Keratinocyte (primary cell): ENCODE data around the gene C19orf12. TPM values are rescaled to one million over a fixed set of nuclear protein-coding genes. Genes with fewer than 3 reads are reported as not detected.

Experiments used
- DNase-seq: peaks from one replicate; pipeline ENCODE4 v3.0.0-alpha.2; 2011; ENCODE audit warnings: low read depth, missing footprints, low spot score
- FAIRE-seq: peaks from 2 replicates; lab custom pipeline; 2011; peaks lifted over from hg19 to GRCh38; lab: Jason Lieb, UNC
- H2AFZ ChIP-seq: 2 replicates; pipeline ENCODE4 v1.6.0; 2012; ENCODE audit warnings: low read length, control low read depth, inconsistent platforms; ENCODE audit not compliant: control insufficient read depth
- H3K27ac ChIP-seq: 2 replicates; pipeline ENCODE4 v1.5.1; 2011; ENCODE audit warnings: low read length; ENCODE audit not compliant: control insufficient read depth, insufficient read depth
- H3K27me3 ChIP-seq: 3 replicates; pipeline ENCODE4 v1.6.0; 2011; ENCODE audit warnings: low read length; ENCODE audit not compliant: control insufficient read depth, insufficient read depth; ENCODE audit errors: extremely low read depth
- H3K36me3 ChIP-seq, 2 experiments: 2 replicates in 1 of 2; 3 replicates in 1 of 2; pipeline ENCODE4 v1.5.1; 2011; ENCODE audit warnings: low read length in 2 of 2, mild to moderate bottlenecking in 1 of 2; ENCODE audit not compliant: control insufficient read depth in 2 of 2, insufficient read depth in 2 of 2; ENCODE audit errors: extremely low read depth in 1 of 2
- H3K4me1 ChIP-seq: 3 replicates; pipeline ENCODE4 v1.5.1; 2011; ENCODE audit warnings: low read length; ENCODE audit not compliant: control insufficient read depth, insufficient read depth; ENCODE audit errors: extremely low read depth
- H3K4me2 ChIP-seq: 3 replicates; pipeline ENCODE4 v1.6.0; 2011; ENCODE audit warnings: low read depth, low read length; ENCODE audit not compliant: control insufficient read depth, insufficient read depth; ENCODE audit errors: extremely low read depth
- H3K4me3 ChIP-seq, 3 experiments: fragments of 200-600 bp in 1 of 3; sonication (generic) in 1 of 3; 2 replicates in 2 of 3; 3 replicates in 1 of 3; pipeline ENCODE4 v1.5.1; 2011 to 2016; ENCODE audit warnings: low read length in 3 of 3, mild to moderate bottlenecking in 3 of 3, control low read depth in 2 of 3, inconsistent platforms in 1 of 3, low read depth in 1 of 3, mixed read lengths in 1 of 3, mixed run types in 1 of 3, moderate library complexity in 1 of 3; ENCODE audit not compliant: control insufficient read depth in 2 of 3, insufficient read depth in 2 of 3; ENCODE audit errors: extremely low read depth in 1 of 3
- H3K79me2 ChIP-seq: 2 replicates; pipeline ENCODE4 v1.6.0; 2012; ENCODE audit warnings: low read length; ENCODE audit not compliant: control insufficient read depth, insufficient read depth
- H3K9ac ChIP-seq: 3 replicates; pipeline ENCODE4 v1.6.0; 2011; ENCODE audit warnings: low read length; ENCODE audit not compliant: control insufficient read depth, insufficient read depth; ENCODE audit errors: extremely low read depth
- H3K9me1 ChIP-seq: 3 replicates; pipeline ENCODE4 v1.6.0; 2011; ENCODE audit warnings: low read length; ENCODE audit not compliant: control insufficient read depth, insufficient read depth; ENCODE audit errors: extremely low read depth
- H3K9me3 ChIP-seq: 2 replicates; pipeline ENCODE4 v1.5.1; 2012; ENCODE audit warnings: low read depth, low read length; ENCODE audit not compliant: control insufficient read depth
- H4K20me1 ChIP-seq: 3 replicates; pipeline ENCODE4 v1.6.0; 2011; ENCODE audit warnings: low read length; ENCODE audit not compliant: control insufficient read depth, insufficient read depth; ENCODE audit errors: extremely low read depth
- CTCF ChIP-seq, 3 experiments: IDR thresholded peaks in 1 of 3; conservative IDR thresholded peaks in 1 of 3; optimal IDR thresholded peaks in 1 of 3; 2 replicates in 2 of 3; 3 replicates in 1 of 3; pipeline versions ENCODE3 to v1.5.1; 2011; ENCODE audit warnings: low read length in 3 of 3, mild to moderate bottlenecking in 3 of 3, moderate library complexity in 2 of 3, control low read depth in 1 of 3, inconsistent platforms in 1 of 3; ENCODE audit not compliant: insufficient read depth in 2 of 3; ENCODE audit errors: extremely low read depth in 1 of 3
- EZH2 ChIP-seq: IDR thresholded peaks from one replicate; pipeline ENCODE4 v1.6.1; 2012; ENCODE audit warnings: inconsistent platforms, mild to moderate bottlenecking, low read length, moderate library complexity
- dilution Hi-C: fragments of 300-500 bp; cut with MboI; formaldehyde crosslinking; loops from one replicate; pipeline ENCODE4 v1.7.0; 2020; ENCODE audit warnings: low sequenced_read_pairs; ENCODE audit not compliant: extremely low pct_ligation_motif_present
- polyA plus RNA-seq, 5 experiments: library from polyadenylated mRNA; depleted of rRNA in 3 of 5; stranded (reverse) in 3 of 5; stranded (forward) in 1 of 5; unstranded in 1 of 5; fragments of >200 nt; gene quantifications; 1 replicate in 1 of 5; 2 replicates in 3 of 5; 3 replicates in 1 of 5; pipeline versions ENCODE4 v1.2.1 to v1.2.3, GENCODE V29; 2011 to 2012; ENCODE audit warnings: missing spikeins in 2 of 5, low read depth in 1 of 5, low replicate concordance in 1 of 5

Gene C19orf12
- polyA plus RNA-seq, 1 donor (not counting 4 experiments of a cell fraction or from before 2014, with no cell fraction given), result 12.3 TPM

GRCh38 chr19:29731331-29731850 lies 16.3 kb upstream of the C19orf12 start:
- no peak overlapping the region for H3K4me2 ChIP-seq
- TF ChIP-seq CTCF (optimal IDR thresholded peaks at IDR 0.05 in 1 of 3, IDR thresholded peaks at IDR 0.05 in 1 of 3, conservative IDR thresholded peaks at IDR 0.05 in 1 of 3; ENCODE audit: extremely low read depth in 1 of 3, insufficient read depth in 2 of 3, low read length in 3 of 3) (no peak), EZH2 (no peak)
- dilution Hi-C loops, result no loop called here
- H3K4me1 ChIP-seq, result no peaks in the 10 kb centered on the region
- no peaks in the 10 kb centered on the region for H3K79me2 ChIP-seq
- H2AFZ ChIP-seq, result no peak overlapping the region
- no peaks in the 10 kb centered on the region for H3K36me3 ChIP-seq
- H3K27me3 ChIP-seq, result peaks cover 5% of the 10 kb centered on the region
- DNase-seq (no peak), FAIRE-seq (no peak)
- no peak overlapping the region for H3K4me3 ChIP-seq
- no peaks in the 10 kb centered on the region for H3K9me3 ChIP-seq
- H3K27ac ChIP-seq, result no peak overlapping the region
- no peaks in the 10 kb centered on the region for H4K20me1 ChIP-seq
- no peaks in the 10 kb centered on the region for H3K9me1 ChIP-seq
- H3K9ac ChIP-seq, result no peak overlapping the region

GRCh38 chr19:29727906-29728305 lies 12.8 kb upstream of the C19orf12 start:
- DNase-seq (no peak), FAIRE-seq (no peak)
- dilution Hi-C loops, result no loop called here
- H3K79me2 ChIP-seq, result no peaks in the 10 kb centered on the region
- no peak overlapping the region for H3K4me3 ChIP-seq
- H3K36me3 ChIP-seq, result no peaks in the 10 kb centered on the region
- no peak overlapping the region for H3K27ac ChIP-seq
- H3K9me3 ChIP-seq, result no peaks in the 10 kb centered on the region
- H3K27me3 ChIP-seq, result peaks cover 35% of the 10 kb centered on the region
- H4K20me1 ChIP-seq, result no peaks in the 10 kb centered on the region
- H2AFZ ChIP-seq, result no peak overlapping the region
- TF ChIP-seq CTCF (optimal IDR thresholded peaks at IDR 0.05 in 1 of 3, IDR thresholded peaks at IDR 0.05 in 1 of 3, conservative IDR thresholded peaks at IDR 0.05 in 1 of 3; ENCODE audit: extremely low read depth in 1 of 3, insufficient read depth in 2 of 3, low read length in 3 of 3) (no peak), EZH2 (no peak)
- H3K4me2 ChIP-seq, result no peak overlapping the region
- no peaks in the 10 kb centered on the region for H3K4me1 ChIP-seq
- H3K9ac ChIP-seq, result no peak overlapping the region
- no peaks in the 10 kb centered on the region for H3K9me1 ChIP-seq
